ENCODE results near the gene BACH2. TPM values are rescaled to one million over a fixed set of nuclear protein-coding genes. Genes with fewer than 3 reads are reported as not detected.

Gene BACH2
- total RNA-seq, 1 donor from 2014 or later, result 6.4 TPM

GRCh38 chr6:90311569-90311968 lies 14.9 kb upstream of the BACH2 start:
- Histone ChIP-seq H3K27me3 (no peaks in the 10 kb centered on the region), H3K36me3 (no peaks in the 10 kb centered on the region), H3K4me1 (no peaks in the 10 kb centered on the region), H3K9me3 (no peaks in the 10 kb centered on the region), H3K27ac (no peak overlapping the region), H3K4me3 (no peak overlapping the region)
- no peak for TF ChIP-seq CTCF (IDR thresholded peaks at IDR 0.05)
- no peak for TF ChIP-seq POLR2A (IDR thresholded peaks at IDR 0.05)
- TF ChIP-seq POLR2AphosphoS5 (IDR thresholded peaks at IDR 0.05; ENCODE audit: insufficient read depth in 1 of 2, low read depth in 1 of 2), result no peak
- no peak for DNase-seq (ENCODE audit: extremely low spot score in 2 of 2)
- intact Hi-C loops (cut with DNase I), result no loop called here

GRCh38 chr6:90305800-90306448 lies 9.3 kb upstream of the BACH2 start:
- intact Hi-C loops (cut with DNase I), result no loop called here
- no peak for TF ChIP-seq POLR2A (IDR thresholded peaks at IDR 0.05)
- no peak for TF ChIP-seq CTCF (IDR thresholded peaks at IDR 0.05)
- TF ChIP-seq POLR2AphosphoS5 (IDR thresholded peaks at IDR 0.05; ENCODE audit: insufficient read depth in 1 of 2, low read depth in 1 of 2), result no peak
- Histone ChIP-seq H3K36me3 (no peaks in the 10 kb centered on the region), H3K27me3 (no peaks in the 10 kb centered on the region), H3K27ac (no peak overlapping the region), H3K4me3 (no peak overlapping the region), H3K9me3 (no peaks in the 10 kb centered on the region), H3K4me1 (no peaks in the 10 kb centered on the region)
- no peak for DNase-seq (ENCODE audit: extremely low spot score in 2 of 2)

- intact Hi-C loops (cut with DNase I), result no loop called here
- H3K36me3 ChIP-seq, result no peaks in the 10 kb centered on the region
- H3K4me3 ChIP-seq, result no peak overlapping the region
- DNase-seq (ENCODE audit: extremely low spot score in 2 of 2), result no peak
- H3K9me3 ChIP-seq, result no peaks in the 10 kb centered on the region
- H3K4me1 ChIP-seq, result no peaks in the 10 kb centered on the region
- TF ChIP-seq POLR2A (IDR thresholded peaks at IDR 0.05), result no peak
- no peak overlapping the region for H3K27ac ChIP-seq
- no peaks in the 10 kb centered on the region for H3K27me3 ChIP-seq
These were observed 7.7 kb upstream of the BACH2 start for GRCh38 chr6:90304308-90304707.

- Histone ChIP-seq H3K9me3 (no peaks in the 10 kb centered on the region), H3K4me3 (no peak overlapping the region), H3K27me3 (no peaks in the 10 kb centered on the region), H3K4me1 (no peaks in the 10 kb centered on the region), H3K27ac (no peak overlapping the region), H3K36me3 (no peaks in the 10 kb centered on the region)
- TF ChIP-seq POLR2AphosphoS5 (IDR thresholded peaks at IDR 0.05; ENCODE audit: insufficient read depth in 1 of 2, low read depth in 1 of 2), result no peak
- TF ChIP-seq POLR2A (IDR thresholded peaks at IDR 0.05), result no peak
- no peak for TF ChIP-seq CTCF (IDR thresholded peaks at IDR 0.05)
- intact Hi-C loops (cut with DNase I), result no loop called here
- DNase-seq (ENCODE audit: extremely low spot score in 2 of 2), result no peak
These were observed 6.4 kb upstream of the BACH2 start for GRCh38 chr6:90303039-90303438.

- TF ChIP-seq CTCF (IDR thresholded peaks at IDR 0.05) (no peak), POLR2AphosphoS5 (IDR thresholded peaks at IDR 0.05; ENCODE audit: insufficient read depth in 1 of 2, low read depth in 1 of 2) (no peak), POLR2A (IDR thresholded peaks at IDR 0.05) (no peak)
- intact Hi-C loops (cut with DNase I), result no loop called here
- no peak overlapping the region for H3K4me3 ChIP-seq
- peaks cover 2% of the 10 kb centered on the region for H3K4me1 ChIP-seq
- no peak for DNase-seq (ENCODE audit: extremely low spot score in 2 of 2)
- no peak overlapping the region for H3K27ac ChIP-seq
- H3K36me3 ChIP-seq, result no peaks in the 10 kb centered on the region
- no peaks in the 10 kb centered on the region for H3K27me3 ChIP-seq
- H3K9me3 ChIP-seq, result no peaks in the 10 kb centered on the region
These were observed 5.7 kb upstream of the BACH2 start for GRCh38 chr6:90302320-90302719.
